ENCODE data around the gene C1orf53. TPM values are rescaled to one million over a fixed set of nuclear protein-coding genes. Genes with fewer than 3 reads are reported as not detected.

Gene C1orf53
- total RNA-seq, 2 experiments from 2014 or later: not detected

DNA sequence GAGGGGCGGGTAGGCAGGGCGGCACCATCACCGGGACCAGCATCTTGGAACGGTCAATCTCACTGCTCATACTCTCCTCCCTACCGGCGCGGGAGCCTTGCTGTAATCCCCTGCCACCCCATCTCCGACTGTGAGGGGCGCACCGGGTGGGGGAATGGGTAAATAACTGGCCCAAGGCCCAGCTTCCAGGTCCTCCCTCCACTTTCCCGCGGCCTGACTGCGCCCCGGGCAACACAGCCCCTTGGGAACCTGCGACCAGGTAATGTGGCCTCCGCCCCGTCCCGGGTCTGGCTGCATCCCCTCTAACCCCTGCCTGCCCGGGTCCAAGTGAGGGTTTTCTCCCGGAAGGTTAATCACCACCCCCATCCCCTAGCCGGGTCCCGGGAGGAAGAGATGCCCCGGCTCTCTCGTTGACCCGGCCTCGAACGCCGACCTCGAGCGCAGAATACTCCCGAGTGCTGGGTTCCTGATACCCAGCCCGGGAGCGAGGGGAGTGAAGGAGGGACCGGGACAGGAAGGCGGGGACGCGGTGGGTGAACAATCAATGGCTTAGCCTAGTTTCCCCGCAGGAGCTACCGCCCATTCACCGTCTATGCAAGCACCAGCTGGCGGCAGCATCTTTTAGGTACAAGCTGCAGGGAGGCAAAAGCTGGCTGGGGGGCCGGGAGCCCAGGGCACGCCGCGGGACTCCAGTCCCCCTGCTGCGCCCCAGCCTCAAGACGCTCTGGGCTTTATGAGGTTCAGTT, 8.9 kb downstream of the C1orf53 start:
- POLR2A ChIA-PET: interaction anchor here (0.8 kb wide), 1 partner anchor 8 kb away, joined by 3 read pairs; no protein-coding TSS in a partner anchor
- peaks cover 0 to 44% of the 10 kb centered on the region in 2 experiments for H3K9me3 ChIP-seq (ENCODE audit: control insufficient read depth in 1 of 2, insufficient read depth in 1 of 2, low read length in 2 of 2)
- no peak overlapping the region for H3K27ac Mint-ChIP-seq
- peak overlapping the region; percentile 10 for H3K4me3 ChIP-seq (ENCODE audit: low read length)
- TF ChIP-seq, protein P1, sequence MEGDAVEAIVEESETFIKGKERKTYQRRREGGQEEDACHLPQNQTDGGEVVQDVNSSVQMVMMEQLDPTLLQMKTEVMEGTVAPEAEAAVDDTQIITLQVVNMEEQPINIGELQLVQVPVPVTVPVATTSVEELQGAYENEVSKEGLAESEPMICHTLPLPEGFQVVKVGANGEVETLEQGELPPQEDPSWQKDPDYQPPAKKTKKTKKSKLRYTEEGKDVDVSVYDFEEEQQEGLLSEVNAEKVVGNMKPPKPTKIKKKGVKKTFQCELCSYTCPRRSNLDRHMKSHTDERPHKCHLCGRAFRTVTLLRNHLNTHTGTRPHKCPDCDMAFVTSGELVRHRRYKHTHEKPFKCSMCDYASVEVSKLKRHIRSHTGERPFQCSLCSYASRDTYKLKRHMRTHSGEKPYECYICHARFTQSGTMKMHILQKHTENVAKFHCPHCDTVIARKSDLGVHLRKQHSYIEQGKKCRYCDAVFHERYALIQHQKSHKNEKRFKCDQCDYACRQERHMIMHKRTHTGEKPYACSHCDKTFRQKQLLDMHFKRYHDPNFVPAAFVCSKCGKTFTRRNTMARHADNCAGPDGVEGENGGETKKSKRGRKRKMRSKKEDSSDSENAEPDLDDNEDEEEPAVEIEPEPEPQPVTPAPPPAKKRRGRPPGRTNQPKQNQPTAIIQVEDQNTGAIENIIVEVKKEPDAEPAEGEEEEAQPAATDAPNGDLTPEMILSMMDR (IDR thresholded peaks at IDR 0.05): no peak
- intact Hi-C loops (cut with DNase I, micrococcal nuclease): loop anchor here (5.0 to 10.0 kb wide), 3 partner anchors 139 to 774 kb away; no protein-coding TSS in a partner anchor
- peaks cover 66% of the 10 kb centered on the region for H3K4me1 ChIP-seq (ENCODE audit: insufficient read depth, low read length)
- DNase-seq (peak in 3 of 14 experiments; percentile 17 to 50 (median 45)), ATAC-seq (ENCODE audit: poor library complexity) (peak; percentile 26)
- no peak overlapping the region for H3K27ac ChIP-seq (ENCODE audit: low read depth in 1 of 2, low read length in 2 of 2)
- no peaks in the 10 kb centered on the region for H3K36me3 ChIP-seq (ENCODE audit: insufficient read depth, low read length)
- H3K4me3 Mint-ChIP-seq: peak overlapping the region; percentile 82
- H3K9me3 Mint-ChIP-seq: no peaks in the 10 kb centered on the region
- no peaks in the 10 kb centered on the region for H3K36me3 Mint-ChIP-seq (ENCODE audit: low read depth)
- H3K27me3 Mint-ChIP-seq: peaks cover 95% of the 10 kb centered on the region
- H3K4me1 Mint-ChIP-seq (ENCODE audit: low read depth): peaks cover 73% of the 10 kb centered on the region
- CTCF ChIA-PET: no interaction called here
- H3K27me3 ChIP-seq (ENCODE audit: control insufficient read depth in 1 of 2, insufficient read depth in 2 of 2, low read length in 2 of 2): peaks cover 91 to 99% of the 10 kb centered on the region in 2 experiments

DNA sequence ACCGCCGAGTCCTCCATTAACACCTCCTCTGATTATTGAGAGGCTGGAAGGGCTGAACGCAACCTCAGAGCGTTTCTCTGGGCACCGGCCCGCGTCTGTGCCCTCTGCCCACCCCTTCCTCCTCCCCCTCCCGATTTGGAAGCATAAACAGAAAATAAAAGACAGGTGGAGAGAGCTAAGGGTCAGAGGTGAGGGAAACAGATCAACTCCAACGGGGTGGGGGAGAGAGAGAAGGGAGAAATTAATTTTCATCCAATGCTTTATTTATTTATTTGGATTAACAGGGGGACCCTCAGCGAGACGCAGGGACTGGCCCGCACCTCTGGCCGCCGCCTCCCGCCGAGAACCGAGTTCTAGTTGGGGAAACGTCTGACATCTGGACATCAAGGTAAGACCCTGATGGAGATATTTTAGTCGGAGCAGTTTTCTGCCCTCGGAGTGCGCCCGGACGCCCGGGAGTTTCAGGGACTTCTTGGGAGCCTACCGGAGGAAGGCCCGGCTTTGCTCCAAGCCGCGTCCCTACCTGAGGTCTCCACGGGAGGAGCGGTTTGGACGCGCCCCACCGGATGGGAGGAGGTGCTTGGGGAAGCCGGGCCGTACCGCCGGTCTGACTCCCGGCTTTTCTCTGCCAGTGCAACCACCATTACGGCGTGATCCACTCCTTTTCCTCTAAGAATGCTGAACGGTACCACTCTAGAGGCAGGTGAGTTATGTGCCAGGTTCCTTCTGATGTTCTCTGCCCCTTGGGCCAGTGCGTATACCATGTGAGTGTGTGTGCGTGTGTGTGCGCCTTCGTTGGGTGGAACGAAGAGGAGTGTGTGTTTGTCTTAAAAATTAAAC, 9.6 kb downstream of the C1orf53 start:
- Histone ChIP-seq H3K27ac (ENCODE audit: low read depth in 1 of 2, low read length in 2 of 2) (no peak overlapping the region), H3K36me3 (ENCODE audit: insufficient read depth, low read length) (no peaks in the 10 kb centered on the region), H3K4me3 (ENCODE audit: low read length) (peak overlapping the region; percentile 10), H3K9me3 (ENCODE audit: control insufficient read depth in 1 of 2, insufficient read depth in 1 of 2, low read length in 2 of 2) (peaks cover 0 to 45% of the 10 kb centered on the region in 2 experiments), H3K4me1 (ENCODE audit: insufficient read depth, low read length) (peaks cover 74% of the 10 kb centered on the region), H3K27me3 (ENCODE audit: control insufficient read depth in 1 of 2, insufficient read depth in 2 of 2, low read length in 2 of 2) (peaks cover 99% of the 10 kb centered on the region in 2 experiments)
- no peak overlapping the region for H3K27ac Mint-ChIP-seq
- H3K9me3 Mint-ChIP-seq: no peaks in the 10 kb centered on the region
- intact Hi-C loops (cut with DNase I, micrococcal nuclease): loop anchor here (5.0 to 10.0 kb wide), 3 partner anchors 140 to 773 kb away; no protein-coding TSS in a partner anchor
- TF ChIP-seq, protein P1 (IDR thresholded peaks at IDR 0.05): no peak
- H3K4me3 Mint-ChIP-seq: peak overlapping the region; percentile 82
- H3K4me1 Mint-ChIP-seq (ENCODE audit: low read depth): peaks cover 81% of the 10 kb centered on the region
- H3K36me3 Mint-ChIP-seq (ENCODE audit: low read depth): no peaks in the 10 kb centered on the region
- DNase-seq (peak in 3 of 14 experiments; percentile 14 to 24 (median 21)), ATAC-seq (ENCODE audit: poor library complexity) (no peak)
- H3K27me3 Mint-ChIP-seq: peaks cover 99% of the 10 kb centered on the region
- POLR2A ChIA-PET: interaction anchor here (6.4 kb wide), 1 partner anchor 8 kb away, joined by 39 read pairs; the partner anchor contains the start of gene C1orf53
- CTCF ChIA-PET: no interaction called here

DNA sequence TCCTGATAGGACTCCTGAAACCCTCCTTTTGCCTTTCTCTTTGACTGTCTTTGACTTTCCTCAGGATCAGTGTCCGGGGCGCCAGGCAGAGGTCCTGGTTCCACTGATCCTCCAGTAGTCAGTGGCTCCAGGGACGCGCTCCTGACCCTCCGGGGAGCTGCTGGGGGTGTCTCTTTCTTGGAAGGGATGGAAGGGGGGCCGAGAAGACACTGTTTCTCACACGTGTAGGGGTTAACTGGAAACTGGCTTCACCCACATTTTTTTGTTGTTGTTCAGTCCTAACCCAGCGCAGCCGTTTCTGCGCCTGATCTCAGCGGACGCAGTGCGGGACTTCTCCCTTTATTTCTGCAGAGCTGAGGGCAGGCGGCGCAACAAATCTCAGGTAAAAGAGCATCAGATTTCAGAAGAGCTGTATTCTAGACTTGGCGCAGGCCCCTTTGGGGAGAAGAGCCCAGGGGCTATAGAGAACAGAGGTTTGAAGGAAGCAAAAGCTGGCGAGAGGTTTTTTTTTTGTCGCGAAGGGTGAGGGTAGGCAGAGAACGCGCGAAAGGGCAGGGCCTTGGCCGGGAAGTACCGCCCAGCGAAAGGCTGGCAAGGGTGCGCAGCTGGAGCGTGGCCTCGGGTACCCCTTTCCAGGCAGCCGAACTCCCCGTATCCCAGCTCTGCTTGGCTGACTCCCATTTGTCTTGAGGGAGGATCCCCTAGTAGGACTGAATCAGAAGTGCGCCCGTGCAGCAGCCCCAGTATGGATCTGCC, 10.5 kb downstream of the C1orf53 start:
- Histone ChIP-seq H3K36me3 (ENCODE audit: insufficient read depth, low read length) (no peaks in the 10 kb centered on the region), H3K27me3 (ENCODE audit: control insufficient read depth in 1 of 2, insufficient read depth in 2 of 2, low read length in 2 of 2) (peaks cover 99 to 100% of the 10 kb centered on the region in 2 experiments), H3K27ac (ENCODE audit: low read depth in 1 of 2, low read length in 2 of 2) (no peak overlapping the region), H3K4me3 (ENCODE audit: low read length) (no peak overlapping the region), H3K9me3 (ENCODE audit: control insufficient read depth in 1 of 2, insufficient read depth in 1 of 2, low read length in 2 of 2) (peaks cover 0 to 50% of the 10 kb centered on the region in 2 experiments), H3K4me1 (ENCODE audit: insufficient read depth, low read length) (peaks cover 82% of the 10 kb centered on the region)
- ATAC-seq (ENCODE audit: poor library complexity) (no peak), DNase-seq (peak in 2 of 14 experiments; percentile 18 to 28)
- POLR2A ChIA-PET: interaction anchor here (6.4 kb wide), 1 partner anchor 9 kb away, joined by 39 read pairs; the partner anchor contains the start of gene C1orf53
- H3K4me1 Mint-ChIP-seq (ENCODE audit: low read depth): peaks cover 89% of the 10 kb centered on the region
- H3K9me3 Mint-ChIP-seq: no peaks in the 10 kb centered on the region
- CTCF ChIA-PET: no interaction called here
- TF ChIP-seq, protein P1 (IDR thresholded peaks at IDR 0.05): no peak
- no peaks in the 10 kb centered on the region for H3K36me3 Mint-ChIP-seq (ENCODE audit: low read depth)
- intact Hi-C loops (cut with DNase I, micrococcal nuclease): loop anchor here (5.0 to 10.0 kb wide), 3 partner anchors 141 to 772 kb away; no protein-coding TSS in a partner anchor
- H3K27me3 Mint-ChIP-seq: peaks cover 99% of the 10 kb centered on the region
- no peak overlapping the region for H3K27ac Mint-ChIP-seq
- H3K4me3 Mint-ChIP-seq: peak overlapping the region; percentile 69

Measured in CD4-positive, alpha-beta T cell (primary cell).